Lower leg skin (tissue), 4 donors: ENCODE measurements around the gene RPUSD1. TPM values are rescaled to one million over a fixed set of nuclear protein-coding genes. Genes with fewer than 3 reads are reported as not detected.

Experiments used
- DNase-seq, 2 donors: peaks; one replicate each; pipeline ENCODE4 v3.0.0-alpha.2; 2019; ENCODE audit warnings: low spot score in 2 of 2
- H3K4me3 ChIP-seq: fragments of 200-600 bp; sonication (generic); 2 replicates; pipeline ENCODE4 v1.5.1; 2017; ENCODE audit warnings: mild to moderate bottlenecking, low read depth; ENCODE audit not compliant: poor library complexity, severe bottlenecking
- CTCF ChIP-seq, 3 donors: fragments of 450-650 bp; IDR thresholded peaks; one replicate each; pipeline ENCODE4 v1.5.1; 2016; ENCODE audit warnings: antibody characterized with exemption in 3 of 3, mild to moderate bottlenecking in 3 of 3, moderate library complexity in 2 of 3
- POLR2A ChIP-seq, 2 donors: fragments of 450-650 bp; IDR thresholded peaks; one replicate each; pipeline ENCODE4 v1.6.1; 2016 to 2017; ENCODE audit warnings: antibody characterized with exemption in 2 of 2, mild to moderate bottlenecking in 1 of 2, moderate library complexity in 1 of 2
- WGBS, 2 donors: methylation state at CpG; one replicate each; pipeline ENCODE4 v1.1.5; 2018; 5-methylcytosine and 5-hydroxymethylcytosine counted together
- intact Hi-C: fragments of 100-400 bp; cut with DNase I; formaldehyde crosslinking; loops from one replicate; pipeline ENCODE4 v1.15.0; 2023; ENCODE audit warnings: low total_unique reads
- total RNA-seq, 4 donors: library from RNA; depleted of rRNA; stranded (reverse); fragments of >200 nt; gene quantifications; one replicate each; pipeline ENCODE4 v1.1.0, GENCODE V29; 2016

Gene RPUSD1
- total RNA-seq, 4 donors from 2014 or later = 20.2 to 27.9 (median 25.5) TPM

GRCh38 chr16:817001-817906 lies 29.1 kb upstream of the RPUSD1 start:
- 36 to 71% methylated on average over 58 to 71 of the region's 71 CpGs for WGBS, 2 donors
- TF ChIP-seq CTCF (IDR thresholded peaks at IDR 0.05) (no peak), POLR2A (IDR thresholded peaks at IDR 0.05) (no peak)
- DNase-seq = no peak
- intact Hi-C loops = no loop called here
- H3K4me3 ChIP-seq = no peak overlapping the region

- no peak for TF ChIP-seq CTCF (IDR thresholded peaks at IDR 0.05)
- TF ChIP-seq POLR2A (IDR thresholded peaks at IDR 0.05) = no peak
- 86 to 91% methylated on average over 13 to 15 of the region's 15 CpGs for WGBS, 2 donors
- H3K4me3 ChIP-seq = no peak overlapping the region
- intact Hi-C loops = no loop called here
- DNase-seq = no peak
These were observed 27.7 kb upstream of the RPUSD1 start for GRCh38 chr16:815861-816260.

GRCh38 chr16:814974-815373 lies 26.8 kb upstream of the RPUSD1 start:
- intact Hi-C loops = no loop called here
- no peak for TF ChIP-seq CTCF (IDR thresholded peaks at IDR 0.05)
- no peak for TF ChIP-seq POLR2A (IDR thresholded peaks at IDR 0.05)
- WGBS, 2 donors = 69 to 72% methylated on average over 9 of the region's 9 CpGs

GRCh38 chr16:813916-814412 lies 25.8 kb upstream of the RPUSD1 start:
- intact Hi-C loops = no loop called here
- no peak overlapping the region for H3K4me3 ChIP-seq
- WGBS, 2 donors = 52 to 63% methylated on average over 22 of the region's 22 CpGs
- TF ChIP-seq POLR2A (IDR thresholded peaks at IDR 0.05) (no peak), CTCF (IDR thresholded peaks at IDR 0.05) (no peak)
- DNase-seq = no peak

More at GRCh38 chr16:814974-815373, 26.8 kb upstream of the RPUSD1 start:
- DNase-seq = no peak
- H3K4me3 ChIP-seq = no peak overlapping the region

- TF ChIP-seq CTCF (IDR thresholded peaks at IDR 0.05) = no peak
- TF ChIP-seq POLR2A (IDR thresholded peaks at IDR 0.05) = no peak
- DNase-seq = no peak
- intact Hi-C loops = no loop called here
- 17 to 20% methylated on average over 31 to 38 of the region's 67 CpGs for WGBS, 2 donors
- H3K4me3 ChIP-seq = no peak overlapping the region
These were observed 25.2 kb upstream of the RPUSD1 start for GRCh38 chr16:813204-813915.
